OCI-LY7 (cell line): ENCODE results near the gene CPXM1. TPM values are rescaled to one million over a fixed set of nuclear protein-coding genes. Genes with fewer than 3 reads are reported as not detected.

Source experiments
- BruUV-seq: library from RNA; stranded (reverse); fragments of 400-500 nt; replicated peaks from 2 replicates; lab custom pipeline; 2021; lab: Mats Ljungman, UMichigan
- CTCF ChIA-PET: fragments of 300-600 bp; sonication (Branson Sonifier 250); formaldehyde crosslinking; loops from one replicate; lab custom pipeline; 2022; ENCODE audit warnings: antibody characterized with exemption; ENCODE audit not compliant: unreplicated experiment; lab: Charles Lee
- POLR2A ChIA-PET: fragments of 300-600 bp; sonication (Branson Sonifier 250); formaldehyde crosslinking; loops from one replicate; lab custom pipeline; 2022; ENCODE audit warnings: antibody characterized with exemption; lab: Charles Lee
- DNase-seq: peaks from one replicate; pipeline ENCODE4 v3.0.0-alpha.2; 2015; ENCODE audit warnings: low spot score
- H2AFZ ChIP-seq: fragments of 200-600 bp; sonication (generic), shearing (Covaris generic); 2 replicates; pipeline ENCODE4 v1.6.1; 2014; ENCODE audit warnings: mild to moderate bottlenecking, antibody characterized with exemption, low read length, moderate library complexity
- H3K27ac ChIP-seq: fragments of 200-600 bp; sonication (generic); 2 replicates; pipeline ENCODE4 v1.5.1; 2014; ENCODE audit warnings: mixed run types, low read depth, mild to moderate bottlenecking, moderate library complexity, low read length, inconsistent platforms; ENCODE audit not compliant: poor library complexity, severe bottlenecking
- H3K36me3 ChIP-seq: fragments of 200-600 bp; sonication (generic); 2 replicates; pipeline ENCODE4 v1.6.1; 2014; ENCODE audit warnings: mild to moderate bottlenecking, antibody characterized with exemption, low read length, moderate library complexity, mixed read lengths; ENCODE audit not compliant: insufficient read depth
- H3K4me1 ChIP-seq: fragments of 200-600 bp; sonication (generic); 2 replicates; pipeline ENCODE4 v1.5.1; 2014; ENCODE audit warnings: mild to moderate bottlenecking, low read length; ENCODE audit not compliant: insufficient read depth, poor library complexity, severe bottlenecking
- H3K4me2 ChIP-seq: fragments of 200-600 bp; sonication (generic); 2 replicates; pipeline ENCODE4 v1.6.1; 2014; ENCODE audit warnings: mild to moderate bottlenecking, low read length
- H3K4me3 ChIP-seq: fragments of 200-600 bp; sonication (generic); 2 replicates; pipeline ENCODE4 v1.5.1; 2014; ENCODE audit warnings: mild to moderate bottlenecking, low read depth, low read length; ENCODE audit not compliant: poor library complexity, severe bottlenecking
- H3K79me2 ChIP-seq: fragments of 200-600 bp; sonication (generic); 2 replicates; pipeline ENCODE4 v1.6.1; 2016; ENCODE audit warnings: low read depth, mild to moderate bottlenecking, low read length, moderate library complexity, mixed read lengths; ENCODE audit not compliant: insufficient read depth
- H3K9me2 ChIP-seq: fragments of 200-600 bp; sonication (generic); 2 replicates; pipeline ENCODE4 v1.6.1; 2016; ENCODE audit warnings: mild to moderate bottlenecking, low read length, mixed read lengths; ENCODE audit not compliant: insufficient read depth
- H3K9me3 ChIP-seq: fragments of 200-600 bp; sonication (generic); 2 replicates; pipeline ENCODE4 v1.6.1; 2014; ENCODE audit warnings: mild to moderate bottlenecking, mixed run types, low read length, mixed read lengths
- H4K20me1 ChIP-seq: fragments of 200-600 bp; sonication (generic); 2 replicates; pipeline ENCODE4 v1.6.1; 2014; ENCODE audit warnings: mild to moderate bottlenecking, antibody characterized with exemption, low read length, moderate library complexity, mixed read lengths; ENCODE audit not compliant: insufficient read depth
- EZH2phosphoT487 ChIP-seq: fragments of 200-600 bp; sonication (generic); IDR thresholded peaks from 2 replicates; pipeline ENCODE4 v1.6.1; 2018; ENCODE audit warnings: low read depth, borderline replicate concordance, mild to moderate bottlenecking, mixed run types, antibody characterized with exemption, low read length, moderate library complexity, mixed read lengths
- intact Hi-C: fragments of 100-400 bp; cut with micrococcal nuclease; formaldehyde crosslinking; loops from one replicate; pipeline ENCODE4 v1.10.0; 2022; ENCODE audit not compliant: unreplicated experiment
- total RNA-seq, 2 experiments: library from RNA; depleted of rRNA in 1 of 2; stranded (reverse); fragments of >200 nt in 1 of 2; shearing (Covaris generic) in 1 of 2; gene quantifications; 2 replicates each; pipeline ENCODE4 v1.2.3, GENCODE V29; 2014 to 2022
- TF ChIP-seq, protein P1 (sequence below): fragments of 200-600 bp; sonication (generic); conservative IDR thresholded peaks from 2 replicates; pipeline ENCODE4 v1.5.1; 2014; ENCODE audit warnings: mild to moderate bottlenecking, antibody characterized with exemption, low read length, moderate library complexity, mixed read lengths

The CPXM1 gene
- total RNA-seq, 2 experiments from 2014 or later: not detected

DNA sequence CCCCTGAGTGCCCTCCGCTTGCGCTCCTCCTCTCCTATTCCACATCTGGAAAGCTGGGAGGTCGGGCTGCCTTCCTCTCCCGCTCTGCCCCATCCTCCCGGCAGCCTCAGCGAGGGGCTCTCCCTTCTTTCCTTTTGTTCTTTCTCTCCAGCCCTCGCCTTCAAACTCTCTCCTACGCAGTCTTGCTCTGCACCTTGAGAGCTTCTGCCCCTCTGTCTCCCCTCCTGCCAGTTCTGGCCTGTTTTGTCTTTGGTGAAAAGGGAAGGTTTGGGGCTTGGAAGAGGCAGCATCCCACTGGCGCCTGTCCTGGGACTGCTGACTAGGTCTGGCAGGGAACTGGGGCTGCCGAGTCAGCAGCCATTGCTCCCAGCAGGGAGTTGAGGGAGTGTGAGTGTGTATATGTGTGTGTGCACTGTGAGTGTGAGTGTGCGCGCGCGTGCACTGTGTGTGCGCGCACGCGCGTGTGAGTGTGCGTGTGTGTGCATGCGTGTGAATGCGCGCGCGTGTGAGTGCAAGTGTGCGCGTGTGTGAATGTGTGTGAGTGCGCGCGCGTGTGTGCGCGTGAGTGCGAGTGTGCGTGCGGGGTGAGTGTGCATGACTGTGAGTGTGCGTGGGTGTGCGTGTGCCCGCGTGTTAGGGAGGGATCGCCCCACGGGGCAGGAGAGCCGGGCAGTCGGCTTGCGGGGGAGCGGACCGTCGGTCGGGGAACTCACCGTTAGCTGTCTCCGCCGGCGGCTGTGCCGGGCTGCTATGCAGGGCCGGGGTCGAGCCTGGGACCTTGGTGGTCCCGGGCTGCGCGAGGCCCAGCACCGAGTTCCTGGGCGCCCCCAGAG lies 523 bp downstream of the CPXM1 start:
- TF ChIP-seq, protein P1, sequence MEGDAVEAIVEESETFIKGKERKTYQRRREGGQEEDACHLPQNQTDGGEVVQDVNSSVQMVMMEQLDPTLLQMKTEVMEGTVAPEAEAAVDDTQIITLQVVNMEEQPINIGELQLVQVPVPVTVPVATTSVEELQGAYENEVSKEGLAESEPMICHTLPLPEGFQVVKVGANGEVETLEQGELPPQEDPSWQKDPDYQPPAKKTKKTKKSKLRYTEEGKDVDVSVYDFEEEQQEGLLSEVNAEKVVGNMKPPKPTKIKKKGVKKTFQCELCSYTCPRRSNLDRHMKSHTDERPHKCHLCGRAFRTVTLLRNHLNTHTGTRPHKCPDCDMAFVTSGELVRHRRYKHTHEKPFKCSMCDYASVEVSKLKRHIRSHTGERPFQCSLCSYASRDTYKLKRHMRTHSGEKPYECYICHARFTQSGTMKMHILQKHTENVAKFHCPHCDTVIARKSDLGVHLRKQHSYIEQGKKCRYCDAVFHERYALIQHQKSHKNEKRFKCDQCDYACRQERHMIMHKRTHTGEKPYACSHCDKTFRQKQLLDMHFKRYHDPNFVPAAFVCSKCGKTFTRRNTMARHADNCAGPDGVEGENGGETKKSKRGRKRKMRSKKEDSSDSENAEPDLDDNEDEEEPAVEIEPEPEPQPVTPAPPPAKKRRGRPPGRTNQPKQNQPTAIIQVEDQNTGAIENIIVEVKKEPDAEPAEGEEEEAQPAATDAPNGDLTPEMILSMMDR: no peak
- TF ChIP-seq EZH2phosphoT487: no peak
- DNase-seq: no peak
- no peaks in the 10 kb centered on the region for H3K9me2 ChIP-seq
- H2AFZ ChIP-seq: no peak overlapping the region
- no peaks in the 10 kb centered on the region for H3K4me1 ChIP-seq
- H3K4me2 ChIP-seq: no peak overlapping the region
- intact Hi-C loops: no loop called here
- no TSS peak for BruUV-seq
- H3K4me3 ChIP-seq: no peak overlapping the region
- H3K9me3 ChIP-seq: no peaks in the 10 kb centered on the region
- ChIA-PET POLR2A (interaction anchor here (1.4 kb wide), 1 partner anchor 9 kb away, joined by 5 read pairs; no protein-coding TSS in a partner anchor), CTCF (no interaction called here)
- H3K27ac ChIP-seq: no peak overlapping the region
- no peaks in the 10 kb centered on the region for H3K79me2 ChIP-seq
- H4K20me1 ChIP-seq: no peaks in the 10 kb centered on the region; the same call in 1 of the 2 replicates
- no peaks in the 10 kb centered on the region for H3K36me3 ChIP-seq

DNA sequence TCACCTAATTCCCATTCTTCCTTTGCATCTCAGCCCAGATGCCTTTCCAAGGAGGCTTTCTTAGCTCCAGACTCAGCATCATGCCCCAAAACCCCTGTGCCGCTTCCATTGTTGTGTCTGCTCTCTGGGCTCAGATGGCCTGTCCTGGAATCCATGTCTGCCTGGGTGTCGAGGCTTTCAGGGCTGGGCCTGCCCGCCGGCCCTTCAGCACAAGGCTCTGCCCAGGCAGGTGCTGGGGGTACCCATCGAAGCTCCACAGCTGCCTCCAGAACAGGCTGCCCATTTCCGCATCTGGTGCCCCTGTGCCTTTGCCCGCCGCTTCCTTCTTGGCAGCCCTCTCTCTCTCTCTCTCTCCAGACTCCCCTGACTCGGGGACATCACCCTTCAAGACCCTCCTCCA lies 1.2 kb downstream of the CPXM1 start:
- ChIA-PET POLR2A (interaction anchor here (1.4 kb wide), 1 partner anchor 9 kb away, joined by 5 read pairs; no protein-coding TSS in a partner anchor), CTCF (no interaction called here)
- H3K36me3 ChIP-seq: no peaks in the 10 kb centered on the region
- no peaks in the 10 kb centered on the region; the same call in 1 of the 2 replicates for H4K20me1 ChIP-seq
- BruUV-seq: no TSS peak
- no peak overlapping the region for H2AFZ ChIP-seq
- H3K79me2 ChIP-seq: no peaks in the 10 kb centered on the region
- H3K27ac ChIP-seq: no peak overlapping the region
- intact Hi-C loops: no loop called here
- H3K9me3 ChIP-seq: no peaks in the 10 kb centered on the region
- no peak for TF ChIP-seq EZH2phosphoT487
- TF ChIP-seq, protein P1: no peak
- H3K9me2 ChIP-seq: no peaks in the 10 kb centered on the region
- no peak for DNase-seq
- H3K4me1 ChIP-seq: no peaks in the 10 kb centered on the region
- H3K4me2 ChIP-seq: no peak overlapping the region
- H3K4me3 ChIP-seq: no peak overlapping the region

DNA sequence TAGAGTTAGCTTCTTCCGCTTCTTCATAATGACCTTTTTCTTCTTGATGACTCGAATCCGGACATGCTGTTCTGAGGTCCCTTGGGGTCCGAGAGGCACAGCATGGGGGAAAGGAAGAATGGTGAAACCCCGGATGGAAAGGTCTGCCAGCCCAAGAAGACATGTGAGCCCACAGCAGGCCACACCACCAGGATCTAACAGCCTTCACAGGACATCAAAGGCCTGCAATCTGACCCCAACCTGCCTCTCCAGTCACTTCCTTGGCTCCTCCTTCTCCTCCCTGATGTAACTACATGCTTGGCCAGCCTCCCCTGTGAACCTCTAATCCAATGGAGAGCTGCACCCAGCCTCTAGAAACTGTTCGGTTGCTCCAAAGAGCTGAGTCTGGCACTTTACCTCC lies 1.6 kb downstream of the CPXM1 start:
- Histone ChIP-seq H4K20me1 (no peaks in the 10 kb centered on the region; the same call in 1 of the 2 replicates), H3K79me2 (no peaks in the 10 kb centered on the region), H3K9me3 (no peaks in the 10 kb centered on the region), H3K27ac (no peak overlapping the region), H3K4me1 (no peaks in the 10 kb centered on the region), H3K4me3 (no peak overlapping the region), H3K4me2 (no peak overlapping the region), H3K9me2 (no peaks in the 10 kb centered on the region), H2AFZ (no peak overlapping the region), H3K36me3 (no peaks in the 10 kb centered on the region)
- TF ChIP-seq, protein P1: no peak
- TF ChIP-seq EZH2phosphoT487: no peak
- ChIA-PET POLR2A (interaction anchor here (1.4 kb wide), 1 partner anchor 8 kb away, joined by 5 read pairs; no protein-coding TSS in a partner anchor), CTCF (no interaction called here)
- DNase-seq: no peak
- BruUV-seq: no TSS peak
- intact Hi-C loops: no loop called here
